NT2/D1 (cell line): Measurements from ENCODE around the gene KLHDC1.

ENCODE experiments used
- SUZ12 ChIP-seq: IDR thresholded peaks from 2 replicates; pipeline ENCODE4 v1.6.1; 2011; ENCODE audit not compliant: insufficient read length, insufficient read depth; ENCODE audit errors: extremely low read depth
- YY1 ChIP-seq: IDR thresholded peaks from 2 replicates; pipeline ENCODE4 v1.6.1; 2011; ENCODE audit not compliant: insufficient read length, insufficient read depth
- ZNF274 ChIP-seq: IDR thresholded peaks from 2 replicates; pipeline ENCODE4 v1.6.1; 2011; ENCODE audit warnings: mild to moderate bottlenecking, low read depth, low read length

GRCh38 chr14:49692811-49693734, at the start of gene KLHDC1:
- TF ChIP-seq YY1 (no peak), SUZ12 (no peak), ZNF274 (no peak)
